Activated CD8-positive, alpha-beta memory T cell treated with anti-CD3 and anti-CD28 coated beads, Interleukin-2, amount 10 ng/mL, durations not matched to agents 7 days and 5 days (primary cell): Measurements from ENCODE around the gene FBXL17. TPM values are rescaled to one million over a fixed set of nuclear protein-coding genes. Genes with fewer than 3 reads are reported as not detected.

Experiments
- ATAC-seq: fragments of 150-1000 bp; cut with Tn5 transposase; one replicate; pipeline ENCODE4 v1.10.0; 2021; ENCODE audit warnings: moderate library complexity
- CTCF ChIA-PET: fragments of 350-600 bp; sonication (Branson Sonifier 250); formaldehyde crosslinking; loops from one replicate; lab custom pipeline; 2021; ENCODE audit warnings: antibody characterized with exemption; lab: Charles Lee
- DNase-seq: peaks from one replicate; pipeline ENCODE4 v3.0.0-alpha.2; 2020
- H3K27ac Mint-ChIP-seq: one replicate; pipeline ENCODE4 v1.8.0; 2021; ENCODE audit warnings: mild to moderate bottlenecking, mixed read lengths
- H3K27me3 Mint-ChIP-seq: one replicate; pipeline ENCODE4 v1.8.0; 2021; ENCODE audit warnings: mixed read lengths
- H3K36me3 Mint-ChIP-seq: one replicate; pipeline ENCODE4 v1.8.0; 2021; ENCODE audit warnings: mild to moderate bottlenecking, mixed read lengths
- H3K4me1 Mint-ChIP-seq: one replicate; pipeline ENCODE4 v1.8.0; 2021; ENCODE audit warnings: mixed read lengths
- H3K4me3 Mint-ChIP-seq: one replicate; pipeline ENCODE4 v1.8.0; 2021; ENCODE audit warnings: mild to moderate bottlenecking, moderate library complexity, mixed read lengths
- H3K9me3 Mint-ChIP-seq: one replicate; pipeline ENCODE4 v1.8.0; 2022; ENCODE audit warnings: low read depth, mixed read lengths
- total RNA-seq, 2 experiments: library from RNA; stranded (reverse); gene quantifications; one replicate each; pipeline ENCODE4 v1.2.3, GENCODE V29; 2021

The FBXL17 gene
- total RNA-seq, 2 experiments from 2014 or later, result 6.6 to 10.9 TPM

GRCh38 chr5:107968406-107968843 lies 413.5 kb downstream of the FBXL17 start:
- H3K27ac Mint-ChIP-seq, result no peak overlapping the region
- H3K27me3 Mint-ChIP-seq, result no peaks in the 10 kb centered on the region
- no peaks in the 10 kb centered on the region for H3K36me3 Mint-ChIP-seq
- H3K4me3 Mint-ChIP-seq, result no peak overlapping the region
- no peak for DNase-seq
- no peak for ATAC-seq
- no peaks in the 10 kb centered on the region for H3K4me1 Mint-ChIP-seq
- CTCF ChIA-PET, result no interaction called here
- H3K9me3 Mint-ChIP-seq, result no peaks in the 10 kb centered on the region

DNA sequence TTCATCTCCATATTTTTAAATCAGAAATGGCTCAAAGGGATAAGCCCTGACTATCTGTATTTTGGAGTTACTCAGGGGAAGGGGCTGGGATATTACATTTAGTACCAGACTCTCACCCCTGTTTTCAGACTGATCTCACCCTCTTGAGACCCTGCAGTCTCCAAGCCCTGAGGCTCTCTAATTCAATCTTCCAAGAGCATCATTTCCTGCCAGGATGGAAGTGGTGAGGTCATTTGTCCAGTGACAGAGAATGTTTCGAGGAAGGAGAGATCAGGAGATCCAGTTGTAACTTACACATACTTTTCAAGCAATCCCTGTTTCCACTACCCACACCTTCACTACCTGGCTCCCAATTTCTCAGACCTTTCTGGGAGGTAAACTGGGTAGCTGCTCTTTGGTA lies 415.7 kb downstream of the FBXL17 start:
- ATAC-seq, result no peak
- no peaks in the 10 kb centered on the region for H3K9me3 Mint-ChIP-seq
- H3K27me3 Mint-ChIP-seq, result no peaks in the 10 kb centered on the region
- H3K4me3 Mint-ChIP-seq, result no peak overlapping the region
- H3K4me1 Mint-ChIP-seq, result no peaks in the 10 kb centered on the region
- CTCF ChIA-PET, result no interaction called here
- H3K36me3 Mint-ChIP-seq, result no peaks in the 10 kb centered on the region
- H3K27ac Mint-ChIP-seq, result no peak overlapping the region
- no peak for DNase-seq

GRCh38 chr5:107964722-107965121 lies 417.2 kb downstream of the FBXL17 start:
- H3K4me3 Mint-ChIP-seq, result no peak overlapping the region
- no peaks in the 10 kb centered on the region for H3K9me3 Mint-ChIP-seq
- H3K27ac Mint-ChIP-seq, result no peak overlapping the region
- no peak for DNase-seq
- no peaks in the 10 kb centered on the region for H3K36me3 Mint-ChIP-seq
- no peaks in the 10 kb centered on the region for H3K27me3 Mint-ChIP-seq
- CTCF ChIA-PET, result interaction anchor here (1.1 kb wide), 1 partner anchor 11 kb away, joined by 3 read pairs; no protein-coding TSS in a partner anchor
- no peak for ATAC-seq
- H3K4me1 Mint-ChIP-seq, result no peaks in the 10 kb centered on the region

- no peak overlapping the region for H3K4me3 Mint-ChIP-seq
- H3K4me1 Mint-ChIP-seq, result no peaks in the 10 kb centered on the region
- no peaks in the 10 kb centered on the region for H3K36me3 Mint-ChIP-seq
- no peaks in the 10 kb centered on the region for H3K27me3 Mint-ChIP-seq
- DNase-seq (no peak), ATAC-seq (no peak)
- CTCF ChIA-PET, result no interaction called here
- no peaks in the 10 kb centered on the region for H3K9me3 Mint-ChIP-seq
- no peak overlapping the region for H3K27ac Mint-ChIP-seq
Measured at GRCh38 chr5:107959573-107960279, 422.2 kb downstream of the FBXL17 start.

DNA sequence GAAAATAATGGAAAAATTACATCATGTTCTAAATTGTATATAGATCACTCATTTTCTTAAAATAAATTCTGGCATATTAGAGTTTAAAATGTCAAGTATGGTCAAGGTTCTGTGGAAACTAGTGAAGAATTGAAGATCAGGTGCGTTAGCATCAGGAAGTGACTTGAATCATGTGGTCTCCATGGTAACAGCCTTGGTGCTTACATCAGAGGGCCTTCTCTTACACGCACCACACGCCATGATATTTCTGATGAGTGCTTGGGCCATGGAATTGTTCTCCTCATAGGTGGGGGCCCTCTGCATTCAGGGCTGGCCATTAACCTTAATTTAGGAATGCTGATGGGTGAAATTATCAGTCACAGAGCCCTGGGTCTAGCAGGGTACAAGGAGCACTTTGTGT lies 423.0 kb downstream of the FBXL17 start:
- no peak overlapping the region for H3K27ac Mint-ChIP-seq
- CTCF ChIA-PET, result no interaction called here
- H3K27me3 Mint-ChIP-seq, result no peaks in the 10 kb centered on the region
- no peaks in the 10 kb centered on the region for H3K36me3 Mint-ChIP-seq
- ATAC-seq, result no peak
- H3K4me1 Mint-ChIP-seq, result no peaks in the 10 kb centered on the region
- no peaks in the 10 kb centered on the region for H3K9me3 Mint-ChIP-seq
- H3K4me3 Mint-ChIP-seq, result no peak overlapping the region
- DNase-seq, result no peak

- DNase-seq (no peak), ATAC-seq (no peak)
- Mint-ChIP-seq H3K4me3 (no peak overlapping the region), H3K27ac (no peak overlapping the region), H3K27me3 (no peaks in the 10 kb centered on the region), H3K4me1 (no peaks in the 10 kb centered on the region), H3K9me3 (no peaks in the 10 kb centered on the region), H3K36me3 (peaks cover under 1% of the 10 kb centered on the region)
- CTCF ChIA-PET, result no interaction called here
Measured at GRCh38 chr5:107958432-107958831, 423.5 kb downstream of the FBXL17 start.

- no peaks in the 10 kb centered on the region for H3K27me3 Mint-ChIP-seq
- H3K4me3 Mint-ChIP-seq, result no peak overlapping the region
- no peak overlapping the region for H3K27ac Mint-ChIP-seq
- CTCF ChIA-PET, result no interaction called here
- H3K9me3 Mint-ChIP-seq, result no peaks in the 10 kb centered on the region
- H3K4me1 Mint-ChIP-seq, result no peaks in the 10 kb centered on the region
- DNase-seq, result no peak
- H3K36me3 Mint-ChIP-seq, result peaks cover 2% of the 10 kb centered on the region
- ATAC-seq, result no peak
Measured at GRCh38 chr5:107957051-107957450, 424.8 kb downstream of the FBXL17 start.

DNA sequence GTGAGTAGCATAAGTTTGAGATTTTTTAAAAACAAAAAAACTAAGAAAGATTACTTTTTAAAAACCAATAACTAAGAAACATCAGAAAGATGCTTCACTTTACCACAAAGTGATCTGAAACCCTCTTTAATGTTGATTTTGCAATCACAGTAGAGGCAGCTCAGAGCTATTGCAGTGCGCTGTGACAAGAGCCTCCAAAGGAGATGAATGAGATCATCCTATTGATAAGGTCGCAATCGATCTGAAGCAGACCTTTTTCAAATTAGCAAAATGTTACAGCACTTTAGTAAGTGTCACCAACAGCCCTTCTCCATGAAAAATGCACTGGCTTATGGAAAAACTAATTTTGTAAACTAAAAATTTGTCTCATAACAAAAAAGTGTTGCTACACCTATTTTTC lies 426.6 kb downstream of the FBXL17 start:
- Mint-ChIP-seq H3K9me3 (no peaks in the 10 kb centered on the region), H3K4me1 (no peaks in the 10 kb centered on the region), H3K27ac (no peak overlapping the region), H3K4me3 (no peak overlapping the region), H3K36me3 (peaks cover 2% of the 10 kb centered on the region), H3K27me3 (no peaks in the 10 kb centered on the region)
- CTCF ChIA-PET, result no interaction called here
- no peak for ATAC-seq
- no peak for DNase-seq

- Mint-ChIP-seq H3K36me3 (peaks cover 2% of the 10 kb centered on the region), H3K27me3 (no peaks in the 10 kb centered on the region), H3K9me3 (no peaks in the 10 kb centered on the region), H3K4me1 (peaks cover 7% of the 10 kb centered on the region), H3K4me3 (no peak overlapping the region), H3K27ac (no peak overlapping the region)
- DNase-seq, result no peak
- ATAC-seq, result no peak
- CTCF ChIA-PET, result interaction anchor here (1.0 kb wide), 1 partner anchor 11 kb away, joined by 3 read pairs; no protein-coding TSS in a partner anchor
Measured at GRCh38 chr5:107954254-107954653, 427.6 kb downstream of the FBXL17 start.

DNA sequence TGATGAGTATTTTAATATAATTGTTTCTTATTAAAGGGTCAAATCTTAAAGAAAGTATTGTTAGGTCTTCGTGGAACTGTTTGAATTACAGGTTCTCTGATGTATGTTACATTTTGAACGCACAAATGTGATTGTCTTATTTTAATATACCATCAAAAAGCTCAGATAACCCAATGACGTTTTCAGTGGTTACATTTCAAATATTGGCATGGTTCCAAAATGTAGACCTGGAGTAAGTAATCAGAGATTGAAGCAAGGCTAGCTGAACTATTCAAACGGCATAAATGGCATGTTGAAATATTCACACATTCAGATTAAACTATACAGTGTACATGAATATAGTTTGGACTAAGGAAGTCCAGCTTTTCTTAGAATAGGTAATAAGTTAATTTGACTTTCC lies 429.4 kb downstream of the FBXL17 start:
- DNase-seq, result no peak
- peaks cover 10% of the 10 kb centered on the region for H3K4me1 Mint-ChIP-seq
- no peak for ATAC-seq
- no peak overlapping the region for H3K4me3 Mint-ChIP-seq
- H3K36me3 Mint-ChIP-seq, result peaks cover 2% of the 10 kb centered on the region
- no peak overlapping the region for H3K27ac Mint-ChIP-seq
- H3K9me3 Mint-ChIP-seq, result no peaks in the 10 kb centered on the region
- H3K27me3 Mint-ChIP-seq, result no peaks in the 10 kb centered on the region
- CTCF ChIA-PET, result no interaction called here

DNA sequence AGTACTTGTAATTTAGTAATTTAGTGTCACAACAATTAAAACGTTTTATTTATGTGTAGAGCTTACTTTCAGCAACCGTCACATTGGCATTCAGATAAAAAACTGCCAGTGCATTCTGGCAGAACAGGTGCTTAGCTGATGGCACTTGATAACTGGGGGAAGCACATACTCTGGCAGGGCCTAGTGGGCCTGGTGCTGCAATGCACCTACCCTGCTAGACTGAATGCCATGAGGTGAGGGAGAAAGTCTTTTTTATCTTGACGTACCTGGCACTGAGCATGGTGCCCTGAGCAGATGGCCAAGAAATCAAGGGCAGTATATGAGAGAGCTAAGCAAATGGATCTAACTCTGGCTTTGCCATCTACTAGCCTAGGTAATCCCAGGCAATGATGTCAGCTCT lies 430.6 kb downstream of the FBXL17 start:
- H3K36me3 Mint-ChIP-seq, result peaks cover 2% of the 10 kb centered on the region
- H3K4me3 Mint-ChIP-seq, result no peak overlapping the region
- no peaks in the 10 kb centered on the region for H3K27me3 Mint-ChIP-seq
- peaks cover 10% of the 10 kb centered on the region for H3K4me1 Mint-ChIP-seq
- ATAC-seq, result no peak
- CTCF ChIA-PET, result no interaction called here
- DNase-seq, result no peak
- H3K27ac Mint-ChIP-seq, result no peak overlapping the region
- no peaks in the 10 kb centered on the region for H3K9me3 Mint-ChIP-seq

- ATAC-seq (no peak), DNase-seq (no peak)
- no peaks in the 10 kb centered on the region for H3K9me3 Mint-ChIP-seq
- CTCF ChIA-PET, result interaction anchor here (0.9 kb wide), 1 partner anchor 12 kb away, joined by 3 read pairs; no protein-coding TSS in a partner anchor
- no peak overlapping the region for H3K4me3 Mint-ChIP-seq
- H3K27ac Mint-ChIP-seq, result no peak overlapping the region
- H3K4me1 Mint-ChIP-seq, result peaks cover 10% of the 10 kb centered on the region
- H3K36me3 Mint-ChIP-seq, result peaks cover 2% of the 10 kb centered on the region
- no peaks in the 10 kb centered on the region for H3K27me3 Mint-ChIP-seq
Measured at GRCh38 chr5:107950776-107951175, 431.1 kb downstream of the FBXL17 start.

GRCh38 chr5:107949688-107950341 lies 432.1 kb downstream of the FBXL17 start:
- H3K4me3 Mint-ChIP-seq, result no peak overlapping the region
- peaks cover 2% of the 10 kb centered on the region for H3K36me3 Mint-ChIP-seq
- H3K9me3 Mint-ChIP-seq, result no peaks in the 10 kb centered on the region
- CTCF ChIA-PET, result interaction anchor here (0.9 kb wide), 1 partner anchor 11 kb away, joined by 3 read pairs; no protein-coding TSS in a partner anchor
- no peaks in the 10 kb centered on the region for H3K27me3 Mint-ChIP-seq
- peaks cover 10% of the 10 kb centered on the region for H3K4me1 Mint-ChIP-seq
- no peak overlapping the region for H3K27ac Mint-ChIP-seq
- ATAC-seq (no peak), DNase-seq (no peak)

- Mint-ChIP-seq H3K27me3 (no peaks in the 10 kb centered on the region), H3K4me3 (no peak overlapping the region), H3K4me1 (peaks cover 10% of the 10 kb centered on the region), H3K27ac (no peak overlapping the region), H3K36me3 (peaks cover under 1% of the 10 kb centered on the region), H3K9me3 (no peaks in the 10 kb centered on the region)
- CTCF ChIA-PET, result no interaction called here
- DNase-seq, result no peak
- no peak for ATAC-seq
Measured at GRCh38 chr5:107948377-107948776, 433.5 kb downstream of the FBXL17 start.
